Adrenal gland (tissue), 5 donors: ENCODE results near the gene SIDT1.

Experiments
- POLR2A ChIP-seq, 2 donors: fragments of 450-650 bp; IDR thresholded peaks; one replicate each; pipeline ENCODE4 v1.6.1; 2017; ENCODE audit warnings: antibody characterized with exemption in 2 of 2, mild to moderate bottlenecking in 2 of 2, moderate library complexity in 1 of 2
- TF ChIP-seq, protein P1 (sequence below), 6 experiments: fragments of 450-650 bp in 4 of 6; fragments of 200-600 bp in 2 of 6; sonication (generic) in 1 of 6; IDR thresholded peaks; 1 replicate in 5 of 6; 2 replicates in 1 of 6; pipeline versions ENCODE4 v1.5.1 to v1.8.0; 2016 to 2021; ENCODE audit warnings: antibody characterized with exemption in 6 of 6, mild to moderate bottlenecking in 2 of 6, moderate library complexity in 1 of 6
- donor health status: DM: no; HTN: no; CAD: no.

DNA sequence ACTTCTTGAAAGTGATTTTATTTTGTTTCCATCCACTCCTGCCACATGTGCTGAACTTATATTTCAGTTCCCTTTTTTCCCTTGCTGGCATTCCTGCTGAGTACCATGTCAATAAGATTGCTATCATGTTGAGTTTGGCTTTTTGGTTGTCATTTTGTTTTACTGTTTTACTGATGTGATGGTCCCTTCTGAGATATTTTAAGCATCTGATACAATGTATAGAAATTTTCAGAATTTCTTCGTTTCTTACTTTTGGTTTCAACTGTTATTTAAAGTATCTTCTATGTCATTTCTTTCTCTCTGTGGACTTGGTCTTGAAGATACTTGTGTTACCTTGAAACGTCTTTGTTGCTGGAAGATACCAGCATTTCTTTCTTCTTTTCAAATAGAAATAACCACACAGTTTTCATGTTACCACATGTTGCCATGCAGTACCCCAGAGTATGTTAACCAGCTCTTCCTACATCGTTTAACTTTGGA is 14.1 kb downstream of the SIDT1 start:
- TF ChIP-seq, protein P1, sequence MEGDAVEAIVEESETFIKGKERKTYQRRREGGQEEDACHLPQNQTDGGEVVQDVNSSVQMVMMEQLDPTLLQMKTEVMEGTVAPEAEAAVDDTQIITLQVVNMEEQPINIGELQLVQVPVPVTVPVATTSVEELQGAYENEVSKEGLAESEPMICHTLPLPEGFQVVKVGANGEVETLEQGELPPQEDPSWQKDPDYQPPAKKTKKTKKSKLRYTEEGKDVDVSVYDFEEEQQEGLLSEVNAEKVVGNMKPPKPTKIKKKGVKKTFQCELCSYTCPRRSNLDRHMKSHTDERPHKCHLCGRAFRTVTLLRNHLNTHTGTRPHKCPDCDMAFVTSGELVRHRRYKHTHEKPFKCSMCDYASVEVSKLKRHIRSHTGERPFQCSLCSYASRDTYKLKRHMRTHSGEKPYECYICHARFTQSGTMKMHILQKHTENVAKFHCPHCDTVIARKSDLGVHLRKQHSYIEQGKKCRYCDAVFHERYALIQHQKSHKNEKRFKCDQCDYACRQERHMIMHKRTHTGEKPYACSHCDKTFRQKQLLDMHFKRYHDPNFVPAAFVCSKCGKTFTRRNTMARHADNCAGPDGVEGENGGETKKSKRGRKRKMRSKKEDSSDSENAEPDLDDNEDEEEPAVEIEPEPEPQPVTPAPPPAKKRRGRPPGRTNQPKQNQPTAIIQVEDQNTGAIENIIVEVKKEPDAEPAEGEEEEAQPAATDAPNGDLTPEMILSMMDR (IDR thresholded peaks at IDR 0.05) = no peak
- no peak for TF ChIP-seq POLR2A (IDR thresholded peaks at IDR 0.05)
